Liver (tissue), 9 donors: ENCODE results near the gene BET1. TPM values are rescaled to one million over a fixed set of nuclear protein-coding genes. Genes with fewer than 3 reads are reported as not detected.

ENCODE experiments used
- DNase-seq: peaks from one replicate; pipeline ENCODE4 v3.0.0-alpha.2; 2017; ENCODE audit warnings: low spot score
- H3K27ac ChIP-seq, 2 donors: one replicate each; pipeline ENCODE4 v1.7.0; 2013; ENCODE audit warnings: inconsistent platforms in 2 of 2, low read length in 2 of 2, control low read depth in 1 of 2, low read depth in 1 of 2, mild to moderate bottlenecking in 1 of 2
- H3K27me3 ChIP-seq, 4 donors: one replicate each; pipeline versions ENCODE4 v1.6.1 to v1.7.0; 2013; ENCODE audit warnings: low read length in 3 of 4, inconsistent platforms in 1 of 4, mild to moderate bottlenecking in 1 of 4, moderate library complexity in 1 of 4; ENCODE audit not compliant: control insufficient read depth in 4 of 4, insufficient read depth in 4 of 4
- H3K36me3 ChIP-seq, 4 donors: one replicate each; pipeline versions ENCODE4 v1.6.1 to v1.7.0; 2013; ENCODE audit warnings: low read length in 3 of 4, mild to moderate bottlenecking in 3 of 4, low read depth in 1 of 4, moderate library complexity in 1 of 4; ENCODE audit not compliant: control insufficient read depth in 4 of 4, insufficient read depth in 3 of 4
- H3K4me1 ChIP-seq, 4 donors: one replicate each; pipeline versions ENCODE4 v1.6.1 to v1.7.0; 2013; ENCODE audit warnings: low read length in 3 of 4, mild to moderate bottlenecking in 3 of 4, moderate library complexity in 1 of 4; ENCODE audit not compliant: control insufficient read depth in 4 of 4, insufficient read depth in 4 of 4
- H3K4me3 ChIP-seq, 3 donors: one replicate each; pipeline versions ENCODE4 v1.6.1 to v1.7.0; 2013; ENCODE audit warnings: low read length in 3 of 3, control low read depth in 1 of 3, low read depth in 1 of 3, mild to moderate bottlenecking in 1 of 3
- H3K9ac ChIP-seq, 2 donors: one replicate each; pipeline ENCODE4 v1.7.0; 2013; ENCODE audit warnings: low read length in 2 of 2, mild to moderate bottlenecking in 2 of 2, moderate library complexity in 2 of 2, control low read depth in 1 of 2, low read depth in 1 of 2
- H3K9me3 ChIP-seq, 4 donors: one replicate each; pipeline versions ENCODE4 v1.6.1 to v1.7.0; 2013; ENCODE audit warnings: low read length in 3 of 4; ENCODE audit not compliant: control insufficient read depth in 4 of 4
- EGR1 ChIP-seq, 2 donors: IDR thresholded peaks; 2 replicates each; pipeline ENCODE4 v1.6.1; 2016 to 2018; ENCODE audit warnings: antibody characterized with exemption in 2 of 2, low read depth in 2 of 2
- FOXA1 ChIP-seq: IDR thresholded peaks from 2 replicates; pipeline ENCODE4 v1.6.1; 2016; ENCODE audit warnings: antibody characterized with exemption
- FOXA2 ChIP-seq: IDR thresholded peaks from 2 replicates; pipeline ENCODE4 v1.6.1; 2016; ENCODE audit warnings: antibody characterized with exemption
- GABPA ChIP-seq, 2 donors: IDR thresholded peaks in 1 of 2; conservative IDR thresholded peaks in 1 of 2; 2 replicates each; pipeline ENCODE4 v1.6.1; 2016; ENCODE audit warnings: antibody characterized with exemption in 2 of 2, mild to moderate bottlenecking in 1 of 2, moderate library complexity in 1 of 2
- HNF4A ChIP-seq, 2 donors: conservative IDR thresholded peaks; 2 replicates each; pipeline ENCODE4 v1.6.1; 2016; ENCODE audit warnings: antibody characterized with exemption in 2 of 2, mild to moderate bottlenecking in 2 of 2
- HNF4G ChIP-seq: IDR thresholded peaks from 2 replicates; pipeline ENCODE4 v1.6.1; 2016; ENCODE audit warnings: antibody characterized with exemption
- JUND ChIP-seq, 2 donors: IDR thresholded peaks; 2 replicates each; pipeline ENCODE4 v1.6.1; 2016; ENCODE audit warnings: antibody characterized with exemption in 2 of 2
- NR2F2 ChIP-seq: IDR thresholded peaks from 2 replicates; pipeline ENCODE4 v1.6.1; 2016; ENCODE audit warnings: antibody characterized with exemption
- RAD21 ChIP-seq, 2 donors: IDR thresholded peaks; 2 replicates each; pipeline ENCODE4 v1.6.1; 2016; ENCODE audit warnings: antibody characterized with exemption in 2 of 2, mild to moderate bottlenecking in 2 of 2
- RXRA ChIP-seq, 2 donors: IDR thresholded peaks; 2 replicates each; pipeline ENCODE4 v1.6.1; 2017 to 2018; ENCODE audit warnings: antibody characterized with exemption in 2 of 2, mild to moderate bottlenecking in 1 of 2
- SP1 ChIP-seq: IDR thresholded peaks from 2 replicates; pipeline ENCODE4 v1.6.1; 2018; ENCODE audit warnings: antibody characterized with exemption, mild to moderate bottlenecking
- TAF1 ChIP-seq: conservative IDR thresholded peaks from 2 replicates; pipeline ENCODE4 v1.6.1; 2016; ENCODE audit warnings: antibody characterized with exemption, mild to moderate bottlenecking
- YY1 ChIP-seq: IDR thresholded peaks from 2 replicates; pipeline ENCODE4 v1.6.1; 2016; ENCODE audit warnings: antibody characterized with exemption, mild to moderate bottlenecking
- WGBS: extraction: QIAGEN DNeasy Blood & Tissue Kit; methylation state at CpG from one replicate; pipeline ENCODE4 v1.1.7; 2013; 5-methylcytosine and 5-hydroxymethylcytosine counted together
- polyA plus RNA-seq, 2 donors: library from polyadenylated mRNA; stranded (reverse) in 1 of 2; unstranded in 1 of 2; fragments of 200-250 nt in 1 of 2; fragments of >200 nt in 1 of 2; fragmentation: Nextera tagmentation in 1 of 2; extraction: Ambion mirVana in 1 of 2; gene quantifications; one replicate each; pipeline versions ENCODE4 v1.2.1 to v1.2.3, GENCODE V29; 2013 to 2015
- total RNA-seq, 2 donors: library from RNA; depleted of rRNA; stranded (reverse); fragments of >200 nt; gene quantifications; one replicate each; pipeline ENCODE4 v1.2.3, GENCODE V29; 2014
- TF ChIP-seq, protein P1 (sequence below): IDR thresholded peaks from 2 replicates; pipeline ENCODE4 v1.6.1; 2016; ENCODE audit warnings: antibody characterized with exemption
- TF ChIP-seq, protein P2 (sequence below): IDR thresholded peaks from 2 replicates; pipeline ENCODE4 v1.6.1; 2016; ENCODE audit warnings: antibody characterized with exemption
- TF ChIP-seq, protein P3 (sequence below): fragments of 150-350 bp; IDR thresholded peaks from 2 replicates; pipeline ENCODE4 v1.5.1; 2017; ENCODE audit warnings: improper control_type of control experiment, low read depth, low read length; ENCODE audit not compliant: missing input control
- TF ChIP-seq, protein P4 (sequence below): IDR thresholded peaks from 2 replicates; pipeline ENCODE4 v1.6.1; 2016; ENCODE audit warnings: antibody characterized with exemption, mild to moderate bottlenecking
- TF ChIP-seq, protein P5 (sequence below): IDR thresholded peaks from 2 replicates; pipeline ENCODE4 v1.6.1; 2016; ENCODE audit warnings: antibody characterized with exemption
- donor health status: healthy.
- donor health status: healthy.
- donor health status: healthy.
- donor health status: healthy.
- donor health status: healthy.

The BET1 gene, protein sequence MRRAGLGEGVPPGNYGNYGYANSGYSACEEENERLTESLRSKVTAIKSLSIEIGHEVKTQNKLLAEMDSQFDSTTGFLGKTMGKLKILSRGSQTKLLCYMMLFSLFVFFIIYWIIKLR
- total RNA-seq (10 to 100 TPM; 12.7 to 23.9 TPM), polyA plus RNA-seq (10 to 100 TPM; 14.2 to 18.1 TPM)

DNA sequence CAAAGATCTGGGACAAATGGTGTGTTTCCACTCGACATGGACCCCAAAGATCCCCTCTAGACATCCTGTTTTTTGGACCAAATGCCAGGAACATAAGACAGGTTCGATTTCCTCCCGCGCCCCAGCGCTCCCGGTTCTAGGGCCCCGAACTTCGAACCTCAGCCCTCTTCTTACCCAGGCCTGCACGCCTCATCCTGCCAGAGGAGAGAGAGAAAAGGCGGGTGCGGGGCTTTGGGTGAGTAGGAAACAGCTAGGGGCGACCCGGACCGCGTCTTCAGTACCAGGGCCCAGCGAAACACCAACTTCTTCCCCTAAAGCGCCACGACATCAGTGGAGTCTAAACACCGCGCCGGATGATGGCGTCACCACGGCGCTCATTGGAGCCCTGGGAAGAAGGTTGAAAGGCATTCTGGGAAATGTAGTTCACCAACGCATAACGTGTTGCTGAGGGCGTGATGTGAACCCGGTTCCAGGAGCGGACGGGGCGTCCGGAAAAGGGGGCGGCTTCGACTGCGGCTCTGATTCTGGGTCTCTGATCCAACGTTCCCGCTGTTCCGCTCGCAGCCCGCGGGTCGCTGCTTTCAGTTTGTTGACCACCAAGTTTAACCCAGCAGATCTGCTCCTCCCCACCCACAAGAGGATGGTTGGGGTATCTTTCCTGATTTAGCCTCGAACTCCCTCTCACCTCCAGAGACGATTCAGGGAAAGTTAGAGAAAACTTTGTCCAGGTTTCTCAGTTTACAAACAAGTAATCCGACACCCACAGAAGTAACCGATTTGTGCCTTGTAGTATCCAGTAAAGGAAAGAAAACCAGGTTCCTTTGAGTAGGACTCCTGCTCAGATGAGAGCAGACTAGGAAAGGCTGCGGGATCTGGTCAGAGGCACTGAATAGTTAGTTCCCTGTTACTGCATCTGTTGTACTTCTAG lies at the start of gene BET1:
Gene BET1 (minus strand): TSS at position 332 of the 928 bp plus-strand sequence. CDS start 139 bp downstream, at position 193.
- TF ChIP-seq, protein P1, sequence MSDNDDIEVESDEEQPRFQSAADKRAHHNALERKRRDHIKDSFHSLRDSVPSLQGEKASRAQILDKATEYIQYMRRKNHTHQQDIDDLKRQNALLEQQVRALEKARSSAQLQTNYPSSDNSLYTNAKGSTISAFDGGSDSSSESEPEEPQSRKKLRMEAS, result peak; percentile 59
- TF ChIP-seq FOXA2, result no peak
- TF ChIP-seq GABPA (IDR thresholded peaks at IDR 0.05 in 1 of 2, conservative IDR thresholded peaks at IDR 0.05 in 1 of 2), result peak in 1 of 2 donors; percentile 59
- no peak for TF ChIP-seq FOXA1
- TF ChIP-seq, protein P2, sequence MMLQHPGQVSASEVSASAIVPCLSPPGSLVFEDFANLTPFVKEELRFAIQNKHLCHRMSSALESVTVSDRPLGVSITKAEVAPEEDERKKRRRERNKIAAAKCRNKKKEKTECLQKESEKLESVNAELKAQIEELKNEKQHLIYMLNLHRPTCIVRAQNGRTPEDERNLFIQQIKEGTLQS, result peak; percentile 36
- peak; percentile 61 for TF ChIP-seq TAF1
- no peak for TF ChIP-seq NR2F2
- TF ChIP-seq, protein P3, sequence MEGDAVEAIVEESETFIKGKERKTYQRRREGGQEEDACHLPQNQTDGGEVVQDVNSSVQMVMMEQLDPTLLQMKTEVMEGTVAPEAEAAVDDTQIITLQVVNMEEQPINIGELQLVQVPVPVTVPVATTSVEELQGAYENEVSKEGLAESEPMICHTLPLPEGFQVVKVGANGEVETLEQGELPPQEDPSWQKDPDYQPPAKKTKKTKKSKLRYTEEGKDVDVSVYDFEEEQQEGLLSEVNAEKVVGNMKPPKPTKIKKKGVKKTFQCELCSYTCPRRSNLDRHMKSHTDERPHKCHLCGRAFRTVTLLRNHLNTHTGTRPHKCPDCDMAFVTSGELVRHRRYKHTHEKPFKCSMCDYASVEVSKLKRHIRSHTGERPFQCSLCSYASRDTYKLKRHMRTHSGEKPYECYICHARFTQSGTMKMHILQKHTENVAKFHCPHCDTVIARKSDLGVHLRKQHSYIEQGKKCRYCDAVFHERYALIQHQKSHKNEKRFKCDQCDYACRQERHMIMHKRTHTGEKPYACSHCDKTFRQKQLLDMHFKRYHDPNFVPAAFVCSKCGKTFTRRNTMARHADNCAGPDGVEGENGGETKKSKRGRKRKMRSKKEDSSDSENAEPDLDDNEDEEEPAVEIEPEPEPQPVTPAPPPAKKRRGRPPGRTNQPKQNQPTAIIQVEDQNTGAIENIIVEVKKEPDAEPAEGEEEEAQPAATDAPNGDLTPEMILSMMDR, result no peak
- TF ChIP-seq HNF4G, result no peak
- peak in 1 of 2 donors; percentile 44 for TF ChIP-seq RXRA (IDR thresholded peaks at IDR 0.05)
- peak in 1 of 2 donors; percentile 49 for TF ChIP-seq RAD21 (IDR thresholded peaks at IDR 0.05)
- TF ChIP-seq EGR1 (IDR thresholded peaks at IDR 0.05; ENCODE audit: low read depth in 2 of 2), result no peak
- TF ChIP-seq SP1, result peak; percentile 44
- TF ChIP-seq, protein P4, sequence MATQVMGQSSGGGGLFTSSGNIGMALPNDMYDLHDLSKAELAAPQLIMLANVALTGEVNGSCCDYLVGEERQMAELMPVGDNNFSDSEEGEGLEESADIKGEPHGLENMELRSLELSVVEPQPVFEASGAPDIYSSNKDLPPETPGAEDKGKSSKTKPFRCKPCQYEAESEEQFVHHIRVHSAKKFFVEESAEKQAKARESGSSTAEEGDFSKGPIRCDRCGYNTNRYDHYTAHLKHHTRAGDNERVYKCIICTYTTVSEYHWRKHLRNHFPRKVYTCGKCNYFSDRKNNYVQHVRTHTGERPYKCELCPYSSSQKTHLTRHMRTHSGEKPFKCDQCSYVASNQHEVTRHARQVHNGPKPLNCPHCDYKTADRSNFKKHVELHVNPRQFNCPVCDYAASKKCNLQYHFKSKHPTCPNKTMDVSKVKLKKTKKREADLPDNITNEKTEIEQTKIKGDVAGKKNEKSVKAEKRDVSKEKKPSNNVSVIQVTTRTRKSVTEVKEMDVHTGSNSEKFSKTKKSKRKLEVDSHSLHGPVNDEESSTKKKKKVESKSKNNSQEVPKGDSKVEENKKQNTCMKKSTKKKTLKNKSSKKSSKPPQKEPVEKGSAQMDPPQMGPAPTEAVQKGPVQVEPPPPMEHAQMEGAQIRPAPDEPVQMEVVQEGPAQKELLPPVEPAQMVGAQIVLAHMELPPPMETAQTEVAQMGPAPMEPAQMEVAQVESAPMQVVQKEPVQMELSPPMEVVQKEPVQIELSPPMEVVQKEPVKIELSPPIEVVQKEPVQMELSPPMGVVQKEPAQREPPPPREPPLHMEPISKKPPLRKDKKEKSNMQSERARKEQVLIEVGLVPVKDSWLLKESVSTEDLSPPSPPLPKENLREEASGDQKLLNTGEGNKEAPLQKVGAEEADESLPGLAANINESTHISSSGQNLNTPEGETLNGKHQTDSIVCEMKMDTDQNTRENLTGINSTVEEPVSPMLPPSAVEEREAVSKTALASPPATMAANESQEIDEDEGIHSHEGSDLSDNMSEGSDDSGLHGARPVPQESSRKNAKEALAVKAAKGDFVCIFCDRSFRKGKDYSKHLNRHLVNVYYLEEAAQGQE, result no peak
- TF ChIP-seq HNF4A (conservative IDR thresholded peaks at IDR 0.05), result peak in 1 of 2 donors; percentile 42
- peak; percentile 86 for TF ChIP-seq YY1
- peak in 1 of 2 donors; percentile 21 for TF ChIP-seq JUND (IDR thresholded peaks at IDR 0.05)
- TF ChIP-seq, protein P5, sequence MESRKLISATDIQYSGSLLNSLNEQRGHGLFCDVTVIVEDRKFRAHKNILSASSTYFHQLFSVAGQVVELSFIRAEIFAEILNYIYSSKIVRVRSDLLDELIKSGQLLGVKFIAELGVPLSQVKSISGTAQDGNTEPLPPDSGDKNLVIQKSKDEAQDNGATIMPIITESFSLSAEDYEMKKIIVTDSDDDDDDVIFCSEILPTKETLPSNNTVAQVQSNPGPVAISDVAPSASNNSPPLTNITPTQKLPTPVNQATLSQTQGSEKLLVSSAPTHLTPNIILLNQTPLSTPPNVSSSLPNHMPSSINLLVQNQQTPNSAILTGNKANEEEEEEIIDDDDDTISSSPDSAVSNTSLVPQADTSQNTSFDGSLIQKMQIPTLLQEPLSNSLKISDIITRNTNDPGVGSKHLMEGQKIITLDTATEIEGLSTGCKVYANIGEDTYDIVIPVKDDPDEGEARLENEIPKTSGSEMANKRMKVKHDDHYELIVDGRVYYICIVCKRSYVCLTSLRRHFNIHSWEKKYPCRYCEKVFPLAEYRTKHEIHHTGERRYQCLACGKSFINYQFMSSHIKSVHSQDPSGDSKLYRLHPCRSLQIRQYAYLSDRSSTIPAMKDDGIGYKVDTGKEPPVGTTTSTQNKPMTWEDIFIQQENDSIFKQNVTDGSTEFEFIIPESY, result peak; percentile 51
- Histone ChIP-seq H3K27ac (peak within 1 kb of the TSS; percentile 85 to 92), H3K9me3 (no peaks in the 10 kb centered on the region), H3K9ac (peak within 1 kb of the TSS; percentile 70 to 98), H3K27me3 (peaks cover 0 to 2% (median 0%) of the 10 kb centered on the region in 4 donors), H3K4me1 (peaks cover 2 to 19% (median 12%) of the 10 kb centered on the region in 4 donors), H3K36me3 (no peaks in the 10 kb centered on the region), H3K4me3 (peak within 1 kb of the TSS; percentile 63 to 96 (median 76))
- whole genome bisulfite sequencing, result under 1% methylated on average over 47 of the region's 47 CpGs
- peak; percentile 90 for DNase-seq
